HG02798 (cell line): ENCODE results near the gene EIF3A.
"Not testable (repeated sequence)": the region's sequence is repeated elsewhere in the genome, so short reads cannot be mapped to it uniquely, and the experiment has no call there.

Experiments
- ATAC-seq: cut with Tn5 transposase; IDR thresholded peaks from one replicate; pipeline ENCODE4 v1.9.1; 2021; ENCODE audit warnings: mild to moderate bottlenecking; ENCODE audit not compliant: unreplicated experiment, poor library complexity

Gene EIF3A

GRCh38 chr10:119100434-119101238 lies 20.0 kb upstream of the EIF3A start:
- ATAC-seq: no peak

GRCh38 chr10:119098576-119098975 lies 18.0 kb upstream of the EIF3A start:
- no peak for ATAC-seq

DNA sequence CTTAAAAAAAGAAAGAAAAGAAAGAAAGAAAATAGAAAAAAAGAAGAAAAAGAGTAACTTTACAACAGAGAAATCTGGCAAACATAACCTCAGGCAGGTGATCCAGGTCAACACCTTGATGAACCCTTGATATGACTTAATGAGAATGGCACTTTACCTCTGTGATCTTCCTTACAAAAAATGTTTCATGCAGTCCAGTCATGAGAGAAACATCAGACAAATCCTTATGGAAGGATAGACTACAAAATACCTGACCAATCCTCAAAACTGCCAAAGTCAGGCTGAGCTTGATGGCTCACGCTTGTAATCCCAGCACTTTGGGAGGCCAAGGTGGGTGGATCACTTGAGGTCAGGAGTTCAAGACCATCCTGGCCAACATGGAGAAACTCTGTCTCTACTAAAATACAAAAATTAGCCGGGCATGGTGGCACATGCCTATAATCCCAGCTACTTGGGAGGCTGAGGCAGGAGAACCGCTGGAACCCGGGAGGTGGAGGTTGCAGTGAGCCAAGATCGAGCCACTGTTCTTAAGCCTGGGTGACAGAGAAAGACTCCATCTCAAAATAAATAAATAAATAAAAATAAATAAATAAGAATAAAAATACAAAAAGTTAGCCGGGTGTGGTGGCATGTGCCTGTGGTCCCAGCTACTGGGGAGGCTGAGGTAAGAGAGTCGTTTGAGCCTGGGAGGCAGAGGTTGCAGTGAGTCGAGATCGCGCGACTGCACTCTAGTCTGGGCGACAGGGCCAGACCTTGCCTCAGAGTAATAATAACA lies 16.2 kb upstream of the EIF3A start:
- not testable (repeated sequence) for ATAC-seq

DNA sequence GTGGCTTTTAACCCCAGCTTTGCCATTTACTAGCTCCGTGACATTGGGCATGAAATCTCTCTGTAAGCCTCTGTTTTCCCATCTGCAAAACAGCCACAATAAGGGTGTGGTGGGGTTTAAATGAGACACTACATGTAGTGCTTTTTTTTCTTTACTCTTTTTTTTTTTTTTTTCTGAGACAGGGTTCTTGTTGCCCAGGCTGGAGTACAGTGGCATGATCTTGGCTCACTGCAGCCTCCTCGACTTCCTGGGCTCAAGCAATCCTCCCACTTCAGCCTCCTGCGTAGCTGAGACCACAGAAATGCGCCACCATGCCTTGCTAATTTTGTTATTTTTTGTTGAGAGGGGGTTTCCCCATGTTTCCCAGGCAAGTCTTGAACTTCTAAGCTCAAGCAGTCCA lies 15.0 kb upstream of the EIF3A start:
- ATAC-seq: no peak

GRCh38 chr10:119090968-119091367 lies 10.4 kb upstream of the EIF3A start:
- ATAC-seq: peak; percentile 49

DNA sequence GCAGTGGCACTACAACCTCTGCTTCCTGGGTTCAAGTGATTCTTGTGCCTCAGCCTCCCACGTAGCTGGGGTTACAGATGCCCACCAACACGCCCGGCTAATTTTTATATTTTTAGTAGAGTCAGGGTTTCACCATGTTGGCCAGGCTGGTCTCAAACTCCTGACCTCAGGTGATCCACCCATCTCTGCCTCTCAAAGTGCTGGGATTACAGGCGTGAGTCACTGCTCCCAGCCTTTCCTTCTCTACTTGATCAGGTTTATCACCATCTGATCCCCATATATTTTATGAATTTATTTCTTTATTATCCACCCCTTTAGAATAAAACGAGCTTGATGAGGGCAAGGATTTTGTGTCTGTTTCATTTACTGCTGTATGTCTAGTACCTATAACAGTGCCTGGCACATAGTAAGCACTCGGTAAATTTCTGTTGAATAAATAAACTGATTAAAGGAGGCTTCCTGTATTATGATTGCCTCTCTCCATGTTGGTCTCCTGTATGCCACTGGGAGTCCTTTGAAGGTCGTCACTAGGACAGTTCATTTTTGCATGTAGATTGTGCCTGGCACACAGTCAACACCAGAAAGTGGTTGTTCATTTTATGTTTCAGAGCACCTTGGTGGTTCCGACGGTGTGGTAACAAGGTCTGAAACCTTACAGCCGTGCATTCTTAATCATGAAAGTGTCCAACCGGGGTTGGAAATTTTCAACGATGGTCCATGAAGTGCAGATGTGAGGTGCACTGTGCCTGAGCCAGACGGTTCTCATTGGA lies 9.6 kb upstream of the EIF3A start:
- peak; percentile 53 for ATAC-seq

- no peak for ATAC-seq
Observed at GRCh38 chr10:119087271-119087882, 6.8 kb upstream of the EIF3A start.

- ATAC-seq: no peak
Observed at GRCh38 chr10:119084896-119085295, 4.3 kb upstream of the EIF3A start.

DNA sequence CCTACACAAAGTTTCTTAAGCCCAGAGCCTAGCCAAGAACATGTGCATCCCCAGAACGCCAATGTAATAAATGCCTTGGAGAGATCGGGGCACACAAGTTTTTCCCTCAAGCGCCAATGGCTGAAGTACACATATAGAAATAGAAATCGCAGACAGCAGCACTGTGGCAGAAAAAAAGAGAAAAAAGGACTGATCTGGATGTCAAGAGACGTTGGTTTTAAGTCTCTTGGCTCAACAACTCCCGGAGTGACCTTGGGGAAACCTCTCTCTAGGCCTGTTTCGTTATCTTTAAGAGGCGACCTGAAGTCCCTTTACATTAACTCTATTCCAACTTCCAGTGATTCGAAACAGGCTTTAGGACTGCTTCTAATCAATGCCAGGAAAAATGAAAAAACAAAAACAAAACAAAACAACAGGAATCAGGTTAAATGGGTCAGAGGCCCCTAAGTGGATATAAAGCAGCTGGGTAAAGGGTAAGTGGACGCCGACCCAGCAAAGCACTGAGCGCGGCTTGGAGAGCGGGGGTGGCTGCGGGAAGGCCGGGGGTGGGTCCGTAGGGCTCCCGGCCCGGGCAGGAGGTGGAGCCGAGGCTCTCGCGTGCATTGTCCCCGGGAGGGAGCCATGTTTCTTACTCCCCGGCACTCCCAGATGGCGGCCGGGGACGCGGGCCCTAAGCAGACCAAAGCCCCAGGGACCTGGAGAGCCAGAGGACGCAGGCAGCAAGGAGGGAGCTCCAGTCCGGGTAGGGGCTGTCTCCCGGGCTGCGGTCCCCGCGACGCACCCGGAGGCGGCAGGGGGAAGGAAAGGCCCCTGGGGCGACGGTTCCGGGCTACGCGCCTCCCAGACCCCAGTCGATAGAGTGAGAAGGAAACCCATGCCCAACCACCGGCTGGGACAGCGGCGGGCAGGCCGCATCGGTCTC lies 757 bp downstream of the EIF3A start:
- ATAC-seq: peak; percentile 71

DNA sequence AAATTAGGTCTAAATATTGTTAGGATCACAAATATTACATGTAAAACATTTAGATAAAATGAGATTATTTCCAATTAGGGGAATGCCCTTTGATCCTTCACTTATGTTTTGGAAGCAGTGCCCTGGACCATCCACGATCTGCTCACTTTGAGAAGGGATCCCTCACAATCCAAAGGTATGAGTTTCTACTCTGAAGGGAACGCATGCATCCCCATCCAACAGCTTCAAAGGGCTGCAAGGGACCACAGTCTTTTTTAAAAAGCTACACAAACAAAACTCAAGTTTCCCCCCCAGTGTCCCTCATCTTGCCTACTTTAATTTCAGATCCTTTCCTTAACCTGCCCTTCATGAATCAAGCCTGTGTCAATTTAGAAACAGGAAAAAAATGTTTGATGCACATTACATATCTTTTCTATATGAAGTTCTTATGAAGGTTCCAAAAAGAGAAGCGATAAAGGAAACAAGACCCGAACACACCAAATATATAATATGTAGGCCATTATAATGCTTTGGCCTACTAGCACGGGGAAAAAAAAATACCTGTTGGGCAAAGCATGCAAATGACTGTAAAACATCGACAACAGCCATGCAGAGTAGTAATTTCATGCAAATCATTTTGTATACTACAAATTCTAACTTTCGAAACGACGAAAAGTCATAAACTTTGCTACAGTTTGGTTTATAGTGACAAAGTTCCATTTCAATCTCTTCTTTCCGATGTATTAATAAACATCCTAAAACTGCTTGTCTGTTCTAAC lies 2.0 kb downstream of the EIF3A start:
- ATAC-seq: no peak

- ATAC-seq: no peak
Observed at GRCh38 chr10:119073584-119073983, 7.0 kb downstream of the EIF3A start.

- ATAC-seq: no peak
Observed at GRCh38 chr10:119070395-119071165, 10.0 kb downstream of the EIF3A start.

GRCh38 chr10:119061926-119062325 lies 18.7 kb downstream of the EIF3A start:
- ATAC-seq: no peak

DNA sequence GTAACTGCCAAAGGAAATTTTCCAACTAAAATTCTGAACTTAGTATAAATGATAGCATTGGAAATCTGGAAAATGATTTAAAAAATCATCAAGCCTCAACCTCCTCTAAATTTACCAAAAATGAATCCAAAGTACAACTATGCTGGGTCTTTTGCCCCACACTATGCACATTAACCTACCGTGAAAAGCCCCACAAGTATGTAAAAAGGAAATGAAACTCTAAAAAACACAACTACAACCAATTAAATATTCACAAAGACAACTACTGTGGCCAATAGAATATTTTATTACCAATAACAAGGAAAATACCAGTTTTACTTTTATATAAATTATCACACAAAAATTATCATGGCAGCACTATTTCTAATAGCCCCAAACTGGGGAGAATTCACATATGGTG lies 19.3 kb downstream of the EIF3A start:
- ATAC-seq: no peak

- no peak for ATAC-seq
Observed at GRCh38 chr10:119060107-119060506, 20.5 kb downstream of the EIF3A start.

GRCh38 chr10:119059557-119059956 lies 21.1 kb downstream of the EIF3A start:
- no peak for ATAC-seq

GRCh38 chr10:119058010-119058409 lies 22.6 kb downstream of the EIF3A start:
- no peak for ATAC-seq

- no peak for ATAC-seq
Observed at GRCh38 chr10:119055472-119055871, 25.1 kb downstream of the EIF3A start.
